Left hindlimb (tissue), 1 donor: ENCODE data around the gene HOXD1.
A peak's percentile ranks its signal among the peaks of the same experiment; 100 is the strongest.

Source experiments
- DNase-seq: peaks from one replicate; pipeline ENCODE4 v3.0.0-alpha.2; 2018

HOXD1 gene

GRCh38 chr2:176187899-176188773, at the start of gene HOXD1:
TSS of gene HOXD1 (plus strand) at chr2:176188668. CDS start at chr2:176188802, 134 bp downstream.
- DNase-seq: peak; percentile 56

DNA sequence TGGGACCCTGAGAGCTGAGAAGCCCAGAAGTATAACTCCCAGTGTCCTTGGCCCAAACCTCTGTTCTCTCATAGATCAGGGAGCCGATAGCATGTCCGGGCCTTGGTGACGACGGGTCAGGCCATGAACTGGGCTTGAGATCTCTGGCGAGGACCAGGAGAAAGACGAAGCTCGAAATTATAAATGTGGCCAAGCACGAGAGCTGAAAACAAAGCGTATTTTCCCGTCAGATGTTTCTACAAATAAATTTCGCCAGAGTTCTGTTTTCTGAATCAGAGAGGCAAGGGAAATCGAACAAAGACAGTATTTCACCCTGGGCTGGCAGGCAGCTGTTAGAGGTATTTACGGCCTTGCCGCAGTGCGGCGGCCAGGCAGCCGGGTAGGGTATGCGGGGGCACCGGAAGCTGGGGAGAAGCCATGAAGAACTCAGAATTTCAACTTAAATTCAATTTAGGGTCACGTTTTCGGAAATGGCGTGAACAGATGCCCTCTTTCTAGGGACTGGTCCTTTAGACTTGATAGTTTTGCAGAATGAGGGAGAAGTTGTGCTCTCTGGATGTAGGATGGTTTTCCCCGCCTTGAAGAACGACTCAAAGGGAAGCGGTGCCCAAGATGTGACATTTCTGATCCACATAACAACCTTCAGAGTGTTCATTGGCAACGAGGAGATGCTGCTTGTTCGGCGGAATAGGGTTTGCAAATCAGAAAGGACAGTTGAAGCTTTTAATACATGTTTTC, 49.4 kb upstream of the HOXD1 start:
- DNase-seq: peak; percentile 61

- peak; percentile 84 for DNase-seq
Observed at GRCh38 chr2:176139661-176140512, 48.6 kb upstream of the HOXD1 start.

DNA sequence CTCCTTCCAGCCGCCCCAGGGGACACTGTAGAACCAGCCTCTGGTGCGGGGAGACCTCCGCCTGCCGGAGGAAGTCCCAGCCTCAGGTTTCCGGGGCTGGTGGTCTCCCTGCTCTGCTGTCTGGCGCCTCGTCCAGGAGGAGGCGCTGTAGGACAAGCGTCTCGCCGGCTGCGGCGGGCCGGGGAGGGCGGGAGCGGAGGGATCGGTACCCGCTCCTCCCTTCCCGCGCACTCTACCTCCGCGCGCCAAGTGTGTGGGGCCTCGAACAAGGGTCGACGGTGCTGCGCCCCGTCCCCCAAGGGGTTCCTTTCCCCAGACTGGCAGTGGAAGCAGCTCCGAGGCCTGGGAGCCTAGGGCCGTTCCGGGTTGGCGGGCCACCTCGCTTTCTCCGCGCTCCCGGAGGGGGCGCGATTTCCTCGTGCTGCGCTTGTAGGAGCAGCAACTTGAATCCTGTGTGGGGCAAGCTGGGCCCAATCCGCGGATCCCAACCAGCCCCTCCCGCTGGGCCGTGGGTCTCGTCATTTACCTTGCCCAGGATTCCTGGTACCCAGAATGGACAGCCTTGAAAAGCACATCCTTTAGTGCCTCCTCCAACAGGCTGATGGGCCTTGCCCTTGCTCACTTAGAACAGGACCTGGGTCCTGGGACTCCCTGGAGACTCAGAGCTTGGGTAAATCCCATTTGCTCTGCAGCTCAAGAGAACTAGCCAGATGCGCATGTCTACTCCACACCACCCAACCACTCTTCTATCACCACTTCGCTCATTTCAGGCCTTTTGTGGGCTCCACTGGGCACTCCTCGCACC, 47.8 kb upstream of the HOXD1 start:
- peak; percentile 91 for DNase-seq

- peak; percentile 13 for DNase-seq
Observed at GRCh38 chr2:176142281-176142680, 46.2 kb upstream of the HOXD1 start.

DNA sequence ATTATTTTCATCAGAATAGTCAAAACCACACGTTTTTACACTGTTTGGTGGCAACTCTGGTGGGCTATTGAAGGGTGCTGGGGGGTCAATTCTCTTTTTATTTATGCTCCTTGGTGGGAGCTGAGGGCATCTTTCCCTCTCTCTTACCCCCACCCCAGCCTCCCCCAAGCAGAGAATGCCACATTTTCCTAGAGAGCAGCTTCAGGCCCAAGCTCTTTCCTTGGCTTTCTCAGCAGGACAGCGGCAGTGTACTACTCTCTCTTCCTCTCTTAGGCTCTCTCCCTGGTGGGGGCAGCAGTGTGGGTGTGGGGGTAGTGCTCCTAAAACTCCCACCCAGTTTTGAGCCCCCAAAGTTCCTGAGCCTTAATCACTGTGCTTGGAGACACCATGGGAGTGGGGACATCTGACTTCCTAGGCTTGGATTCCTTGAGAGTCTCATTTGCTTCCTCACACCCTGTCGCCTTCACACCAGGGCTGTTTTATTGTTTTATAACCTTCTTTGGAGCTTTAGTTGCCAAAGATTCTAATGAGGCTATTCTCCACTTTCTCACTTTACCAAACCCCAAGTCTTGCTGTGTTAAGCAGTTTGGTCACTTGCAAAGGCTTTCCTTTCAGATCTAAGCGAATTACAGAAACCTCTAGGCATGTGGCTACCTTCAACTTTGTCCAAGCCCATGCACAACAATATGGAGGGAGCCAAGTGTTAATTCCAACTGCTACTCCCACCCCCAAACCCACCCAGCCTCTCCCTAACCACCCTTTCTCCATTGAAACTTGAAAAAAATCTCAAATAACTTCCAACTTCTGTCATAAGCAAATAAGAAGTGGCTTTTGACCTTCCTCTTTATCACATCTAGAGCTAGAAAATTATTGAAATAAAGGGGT, 43.1 kb upstream of the HOXD1 start:
- DNase-seq: peak; percentile 7

DNA sequence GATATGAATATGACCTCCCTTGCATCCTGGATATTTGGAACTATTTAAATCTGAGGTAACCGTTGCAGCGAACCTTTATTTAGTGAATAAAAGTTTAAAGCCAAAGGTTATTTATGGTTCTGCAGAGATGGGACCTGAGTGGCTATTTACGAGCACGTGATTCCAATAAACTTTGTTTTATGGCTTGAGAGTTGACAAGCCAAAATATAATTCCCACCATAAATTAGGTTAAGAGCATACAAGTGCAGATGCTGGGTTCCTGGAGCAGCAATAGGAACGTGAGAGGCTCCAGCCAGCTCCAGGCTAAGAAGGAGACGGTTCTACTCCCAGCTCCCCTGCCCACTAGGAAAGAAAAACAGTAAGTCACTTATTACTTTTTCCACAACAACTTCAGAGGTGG, 42.4 kb upstream of the HOXD1 start:
- DNase-seq: peak; percentile 16

GRCh38 chr2:176146645-176147044, 41.8 kb upstream of the HOXD1 start:
- DNase-seq: no peak

GRCh38 chr2:176147210-176147799, 41.2 kb upstream of the HOXD1 start:
- peak; percentile 7 for DNase-seq

DNA sequence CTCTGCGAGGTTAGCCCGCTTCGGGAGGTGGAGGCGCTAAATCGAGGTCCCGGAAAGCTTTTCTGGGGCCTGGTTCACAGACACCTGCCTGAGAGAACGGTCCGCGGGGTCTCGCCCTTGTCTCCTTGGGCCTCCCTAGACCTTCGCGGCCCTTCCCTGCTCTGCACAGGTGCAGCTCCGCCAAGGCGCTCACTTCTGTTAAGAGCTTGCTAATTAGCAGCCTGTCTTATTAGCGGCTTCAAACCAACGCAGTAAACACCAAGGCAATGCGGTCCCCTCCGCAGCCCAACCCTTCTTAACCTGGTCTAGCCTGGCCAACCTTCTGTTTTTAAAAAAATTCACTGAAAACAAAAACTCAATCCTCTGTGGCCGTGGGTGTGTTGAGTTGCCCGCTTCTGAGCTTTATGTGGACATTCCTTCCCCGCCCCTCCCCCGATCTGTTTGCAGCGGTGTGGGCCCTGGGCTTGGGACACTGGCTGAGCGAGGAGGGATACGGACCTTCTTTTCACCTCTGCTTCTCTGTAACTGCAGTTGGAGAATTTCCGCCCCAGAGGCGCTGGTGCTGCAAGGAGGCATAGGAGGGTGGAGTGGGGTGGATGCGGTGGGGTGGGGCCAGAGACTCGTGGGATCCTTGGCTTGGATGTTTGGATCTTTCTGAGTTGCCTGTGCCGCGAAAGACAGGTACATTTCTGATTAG, 40.5 kb upstream of the HOXD1 start:
- peak; percentile 16 for DNase-seq

- DNase-seq: peak; percentile 16
Observed at GRCh38 chr2:176148751-176149421, 39.6 kb upstream of the HOXD1 start.

- DNase-seq: peak; percentile 6
Observed at GRCh38 chr2:176149481-176149938, 39.0 kb upstream of the HOXD1 start.

GRCh38 chr2:176149939-176150583, 38.4 kb upstream of the HOXD1 start:
- peak; percentile 6 for DNase-seq

GRCh38 chr2:176150584-176151441, 37.7 kb upstream of the HOXD1 start:
- peak; percentile 13 for DNase-seq

- DNase-seq: peak; percentile 24
Observed at GRCh38 chr2:176151442-176152287, 36.8 kb upstream of the HOXD1 start, which contains the start of gene HOXD4. TSS of gene HOXD4 (plus strand) at chr2:176151550. CDS start at chr2:176151634, 84 bp downstream.

GRCh38 chr2:176152350-176153181, 35.9 kb upstream of the HOXD1 start:
- peak; percentile 34 for DNase-seq
